ENCODE data around the gene CCDC90B. TPM values are rescaled to one million over a fixed set of nuclear protein-coding genes. Genes with fewer than 3 reads are reported as not detected.

CCDC90B gene
- total and polyA plus RNA-seq, 2 donors (not counting 3 experiments of a cell fraction or from before 2014, with no cell fraction given): 24.3 to 45.8 TPM

GRCh38 chr11:83335446-83336070 lies 49.4 kb upstream of the CCDC90B start:
- Histone ChIP-seq H2AFZ (ENCODE audit: low read depth, low read length) (no peak overlapping the region), H3K4me3 (replicated peaks in 1 of 3; ENCODE audit: insufficient read depth in 1 of 3, low read depth in 1 of 3, low read length in 3 of 3) (no peak overlapping the region), H3K4me2 (ENCODE audit: insufficient read depth, low read length) (no peak overlapping the region), H3K4me1 (ENCODE audit: control insufficient read depth, extremely low read depth, insufficient read depth, low read length) (no peaks in the 10 kb centered on the region), H3K9me1 (replicated peaks; ENCODE audit: control insufficient read depth, extremely low read depth, insufficient read depth, low read length) (no peaks in the 10 kb centered on the region), H3K9me3 (replicated peaks; ENCODE audit: control insufficient read depth, insufficient read depth, low read length) (no peaks in the 10 kb centered on the region), H4K20me1 (replicated peaks; ENCODE audit: control insufficient read depth, extremely low read depth, insufficient read depth, low read length) (no peaks in the 10 kb centered on the region), H3K79me2 (ENCODE audit: control insufficient read depth, insufficient read depth, low read length) (no peaks in the 10 kb centered on the region), H3K27ac (ENCODE audit: insufficient read depth, low read depth, low read length) (no peak overlapping the region), H3K36me3 (ENCODE audit: control insufficient read depth in 2 of 2, extremely low read depth in 1 of 2, insufficient read depth in 2 of 2, low read length in 2 of 2) (no peaks in the 10 kb centered on the region), H3K27me3 (ENCODE audit: control insufficient read depth in 2 of 2, insufficient read depth in 2 of 2, low read length in 2 of 2) (no peaks in the 10 kb centered on the region), H3K9ac (replicated peaks; ENCODE audit: extremely low read depth, insufficient read depth, low read length) (no peak overlapping the region)
- intact Hi-C loops (cut with micrococcal nuclease) (no loop called here), dilution Hi-C loops (cut with MboI; ENCODE audit: extremely low pct_ligation_motif_present, low sequenced_read_pairs) (no loop called here)
- FAIRE-seq: no peak
- TF ChIP-seq POLR2AphosphoS5 (IDR thresholded peaks at IDR 0.05; ENCODE audit: insufficient read depth, low read depth, low read length) (no peak), GATA2 (IDR thresholded peaks at IDR 0.05; ENCODE audit: insufficient read depth, insufficient read length, low read depth, low read length) (no peak), POLR2A (IDR thresholded peaks at IDR 0.05; ENCODE audit: low read depth, low read length) (no peak), MYC (IDR thresholded peaks at IDR 0.05; ENCODE audit: low read depth, low read length) (no peak), FOS (IDR thresholded peaks at IDR 0.05; ENCODE audit: borderline replicate concordance, insufficient read depth, low read length) (no peak), EZH2 (IDR thresholded peaks at IDR 0.05; ENCODE audit: borderline replicate concordance, low read depth, low read length, severe bottlenecking) (no peak), MAX (IDR thresholded peaks at IDR 0.05; ENCODE audit: insufficient read depth, insufficient read length) (no peak), JUN (IDR thresholded peaks at IDR 0.05; ENCODE audit: borderline replicate concordance, insufficient read depth, insufficient read length, low read depth) (no peak)
- TF ChIP-seq, protein P1, sequence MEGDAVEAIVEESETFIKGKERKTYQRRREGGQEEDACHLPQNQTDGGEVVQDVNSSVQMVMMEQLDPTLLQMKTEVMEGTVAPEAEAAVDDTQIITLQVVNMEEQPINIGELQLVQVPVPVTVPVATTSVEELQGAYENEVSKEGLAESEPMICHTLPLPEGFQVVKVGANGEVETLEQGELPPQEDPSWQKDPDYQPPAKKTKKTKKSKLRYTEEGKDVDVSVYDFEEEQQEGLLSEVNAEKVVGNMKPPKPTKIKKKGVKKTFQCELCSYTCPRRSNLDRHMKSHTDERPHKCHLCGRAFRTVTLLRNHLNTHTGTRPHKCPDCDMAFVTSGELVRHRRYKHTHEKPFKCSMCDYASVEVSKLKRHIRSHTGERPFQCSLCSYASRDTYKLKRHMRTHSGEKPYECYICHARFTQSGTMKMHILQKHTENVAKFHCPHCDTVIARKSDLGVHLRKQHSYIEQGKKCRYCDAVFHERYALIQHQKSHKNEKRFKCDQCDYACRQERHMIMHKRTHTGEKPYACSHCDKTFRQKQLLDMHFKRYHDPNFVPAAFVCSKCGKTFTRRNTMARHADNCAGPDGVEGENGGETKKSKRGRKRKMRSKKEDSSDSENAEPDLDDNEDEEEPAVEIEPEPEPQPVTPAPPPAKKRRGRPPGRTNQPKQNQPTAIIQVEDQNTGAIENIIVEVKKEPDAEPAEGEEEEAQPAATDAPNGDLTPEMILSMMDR (IDR thresholded peaks at IDR 0.05; ENCODE audit: extremely low read depth in 1 of 2, insufficient read depth in 1 of 2, low read depth in 1 of 2, low read length in 2 of 2): no peak
- DNase-seq (ENCODE audit: low read depth, low spot score): no peak
- POLR2A ChIA-PET: no interaction called here
- CTCF ChIA-PET: no interaction called here
- no TSS peak for BruUV-seq (replicated peaks)
